ENCODE results near the gene SERPINB6.
"Not testable (repeated sequence)": the region's sequence is repeated elsewhere in the genome, so short reads cannot be mapped to it uniquely, and the experiment has no call there.

The SERPINB6 gene

DNA sequence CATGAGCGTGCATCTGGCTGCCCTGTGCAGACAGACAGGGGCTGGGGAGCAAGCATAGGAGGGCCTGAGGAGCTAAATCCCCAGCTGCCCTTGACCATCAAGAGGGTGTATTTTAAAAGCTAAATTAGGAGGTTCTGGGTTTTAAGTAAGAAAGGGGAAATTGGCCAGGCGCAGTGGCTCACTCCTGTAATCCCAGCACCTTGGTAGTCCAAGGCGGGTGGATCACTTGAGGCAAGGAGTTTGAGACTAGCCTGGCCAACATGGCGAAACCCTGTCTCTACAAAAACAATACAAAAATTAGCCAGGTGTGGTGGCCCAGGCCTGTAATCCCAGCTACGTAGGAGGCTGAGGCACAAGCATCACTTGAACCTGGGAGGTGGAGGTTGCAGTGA is 27.8 kb downstream of the SERPINB6 start:
- no peaks in the 10 kb centered on the region for H3K27me3 ChIP-seq (replicated peaks in 2 of 5; ENCODE audit: control insufficient read depth in 4 of 5, insufficient read depth in 5 of 5, low read length in 4 of 5)
- peak overlapping the region; percentile 49 to 77 for H3K27ac ChIP-seq (ENCODE audit: insufficient read depth in 1 of 2, low read depth in 1 of 2, low read length in 2 of 2, poor library complexity in 1 of 2, severe bottlenecking in 2 of 2)
- H3K9me3 ChIP-seq (ENCODE audit: control extremely low read depth in 1 of 5, control insufficient read depth in 4 of 5, insufficient read depth in 2 of 5, low read depth in 1 of 5, low read length in 4 of 5): no peaks in the 10 kb centered on the region
- no peak for DNase-seq
- WGBS (ENCODE audit: insufficient coverage): 41% methylated on average over 5 of the region's 5 CpGs
- peak overlapping the region in 4 of 7 experiments; percentile 43 to 69 (median 57) for H3K4me3 ChIP-seq (ENCODE audit: control insufficient read depth in 1 of 7, extremely low read depth in 1 of 7, insufficient read depth in 4 of 7, low read depth in 2 of 7, low read length in 6 of 7)
- peaks cover 11 to 52% (median 39%) of the 10 kb centered on the region in 4 experiments for H3K4me1 ChIP-seq (ENCODE audit: control extremely low read depth in 1 of 4, control insufficient read depth in 4 of 4, insufficient read depth in 4 of 4, low read length in 3 of 4)
- ChIA-PET POLR2A (interaction anchor here (1.0 to 1.4 kb wide), 3 partner anchors 9 to 96 kb away, joined by 3 to 4 read pairs (median 3); no protein-coding TSS in a partner anchor), CTCF (interaction anchor here (1.0 to 14.0 kb wide), 18 partner anchors 8 to 205 kb away, joined by 3 to 129 read pairs (median 4); no protein-coding TSS in a partner anchor)
- H3K36me3 ChIP-seq (ENCODE audit: control insufficient read depth in 4 of 4, insufficient read depth in 4 of 4, low read length in 3 of 4): peaks cover 0 to 20% (median 18%) of the 10 kb centered on the region in 4 experiments

DNA sequence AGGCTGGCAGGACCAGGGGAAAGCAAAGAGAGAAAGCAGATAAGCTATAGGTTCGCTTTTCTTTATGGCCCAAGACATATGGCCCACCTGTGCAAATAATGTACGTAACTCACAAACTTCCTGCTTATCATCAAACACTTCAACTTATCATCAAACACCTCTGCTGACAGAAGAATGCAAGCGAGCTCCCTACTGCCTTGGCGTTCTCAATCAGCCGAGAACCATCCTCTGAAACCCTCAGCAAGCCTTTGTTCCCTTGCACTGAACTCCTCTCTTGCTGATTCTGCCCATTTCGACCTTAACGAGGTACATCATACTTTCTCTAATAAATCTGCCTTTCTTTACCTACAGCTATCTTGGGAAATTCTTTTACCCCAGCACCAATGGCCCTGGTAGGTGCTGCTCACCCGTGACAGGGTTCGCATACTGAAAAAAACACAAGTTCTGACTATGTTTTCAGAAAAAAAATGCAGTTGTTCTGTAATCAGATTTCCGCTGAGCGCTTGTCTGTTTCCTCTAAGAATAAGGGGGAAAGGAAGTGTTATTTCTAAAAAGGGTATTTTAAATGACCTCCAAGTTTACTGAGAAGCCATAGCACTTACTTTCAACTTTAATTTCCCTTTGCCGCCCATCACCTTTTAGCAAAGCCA is 28.3 kb downstream of the SERPINB6 start:
- peak; percentile 77 to 92 (median 87) for DNase-seq
- POLR2A ChIA-PET: interaction anchor here (1.0 to 1.4 kb wide), 3 partner anchors 8 to 95 kb away, joined by 3 to 4 read pairs (median 3); no protein-coding TSS in a partner anchor
- peaks cover 11 to 52% (median 39%) of the 10 kb centered on the region in 4 experiments for H3K4me1 ChIP-seq (ENCODE audit: control extremely low read depth in 1 of 4, control insufficient read depth in 4 of 4, insufficient read depth in 4 of 4, low read length in 3 of 4)
- CTCF ChIA-PET: interaction anchor here (0.8 to 14.0 kb wide), 15 partner anchors 9 to 152 kb away, joined by 3 to 129 read pairs (median 5); no protein-coding TSS in a partner anchor
- H3K36me3 ChIP-seq (ENCODE audit: control insufficient read depth in 4 of 4, insufficient read depth in 4 of 4, low read length in 3 of 4): peaks cover 0 to 15% (median 13%) of the 10 kb centered on the region in 4 experiments
- H3K9me3 ChIP-seq (ENCODE audit: control extremely low read depth in 1 of 5, control insufficient read depth in 4 of 5, insufficient read depth in 2 of 5, low read depth in 1 of 5, low read length in 4 of 5): no peaks in the 10 kb centered on the region
- H3K4me3 ChIP-seq (ENCODE audit: control insufficient read depth in 1 of 7, extremely low read depth in 1 of 7, insufficient read depth in 4 of 7, low read depth in 2 of 7, low read length in 6 of 7): peak overlapping the region in 6 of 7 experiments; percentile 0 to 69 (median 48)
- no peaks in the 10 kb centered on the region for H3K27me3 ChIP-seq (replicated peaks in 2 of 5; ENCODE audit: control insufficient read depth in 4 of 5, insufficient read depth in 5 of 5, low read length in 4 of 5)
- WGBS (ENCODE audit: insufficient coverage): 3% methylated on average over 8 of the region's 12 CpGs
- H3K27ac ChIP-seq (ENCODE audit: insufficient read depth in 1 of 2, low read depth in 1 of 2, low read length in 2 of 2, poor library complexity in 1 of 2, severe bottlenecking in 2 of 2): peak overlapping the region; percentile 49 to 77

DNA sequence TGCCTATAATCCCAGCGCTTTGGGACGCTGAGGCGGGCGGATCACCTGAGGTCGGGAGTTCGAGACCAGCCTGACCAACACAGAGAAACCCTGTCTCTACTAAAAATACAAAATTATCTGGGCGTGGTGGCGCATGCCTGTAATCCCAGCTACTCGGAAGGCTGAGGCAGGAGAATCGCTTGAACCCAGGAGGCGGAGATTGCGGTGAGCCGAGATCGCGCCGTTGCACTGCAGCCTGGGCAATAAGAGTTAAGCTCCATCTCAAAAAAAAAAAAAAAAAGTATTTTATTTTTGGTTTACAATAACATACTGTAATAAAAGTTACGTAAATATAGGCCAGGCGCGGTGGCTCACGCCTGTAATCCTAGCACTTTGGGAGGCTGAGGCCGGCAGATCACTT is 29.3 kb downstream of the SERPINB6 start:
- WGBS (ENCODE audit: insufficient coverage): 99% methylated on average over 10 of the region's 21 CpGs
- CTCF ChIA-PET: interaction anchor here (0.6 to 14.0 kb wide), 9 partner anchors 10 to 1071 kb away, joined by 3 to 129 read pairs (median 7); no protein-coding TSS in a partner anchor
- POLR2A ChIA-PET: interaction anchor here (1.2 kb wide), 1 partner anchor 27 kb away, joined by 3 read pairs; no protein-coding TSS in a partner anchor
- H3K4me1 ChIP-seq (ENCODE audit: control extremely low read depth in 1 of 4, control insufficient read depth in 4 of 4, insufficient read depth in 4 of 4, low read length in 3 of 4): peaks cover 11 to 48% (median 40%) of the 10 kb centered on the region in 4 experiments
- H3K4me3 ChIP-seq (ENCODE audit: control insufficient read depth in 1 of 7, extremely low read depth in 1 of 7, insufficient read depth in 4 of 7, low read depth in 2 of 7, low read length in 6 of 7); DNase-seq; H3K9me3 ChIP-seq (ENCODE audit: control extremely low read depth in 1 of 5, control insufficient read depth in 4 of 5, insufficient read depth in 2 of 5, low read depth in 1 of 5, low read length in 4 of 5); H3K36me3 ChIP-seq (ENCODE audit: control insufficient read depth in 4 of 4, insufficient read depth in 4 of 4, low read length in 3 of 4); H3K27me3 ChIP-seq (replicated peaks in 2 of 5; ENCODE audit: control insufficient read depth in 4 of 5, insufficient read depth in 5 of 5, low read length in 4 of 5): not testable (repeated sequence)
- peak overlapping the region in 1 of 2 experiments; percentile 17 for H3K27ac ChIP-seq (ENCODE audit: insufficient read depth in 1 of 2, low read depth in 1 of 2, low read length in 2 of 2, poor library complexity in 1 of 2, severe bottlenecking in 2 of 2)

DNA sequence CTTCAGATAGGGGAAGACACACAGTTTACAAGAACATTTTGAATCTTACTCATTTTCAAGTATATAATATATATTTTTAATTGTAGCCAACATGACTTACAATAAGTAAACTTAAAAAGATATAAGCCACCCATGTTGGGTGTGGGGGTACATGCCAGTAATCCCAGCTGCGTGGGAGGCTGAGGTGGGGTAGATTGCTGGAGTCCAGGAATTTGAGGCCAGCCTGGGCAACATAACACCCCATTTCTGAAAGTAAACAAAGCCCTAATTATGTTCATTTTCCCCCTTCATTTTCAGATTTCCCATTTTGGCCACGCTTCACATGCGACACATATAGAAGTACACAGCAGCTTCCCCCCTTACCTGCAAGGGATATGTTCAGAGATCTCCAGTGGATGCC is 30.5 kb downstream of the SERPINB6 start:
- H3K27me3 ChIP-seq (replicated peaks in 2 of 5; ENCODE audit: control insufficient read depth in 4 of 5, insufficient read depth in 5 of 5, low read length in 4 of 5): no peaks in the 10 kb centered on the region
- no peak overlapping the region for H3K27ac ChIP-seq (ENCODE audit: insufficient read depth in 1 of 2, low read depth in 1 of 2, low read length in 2 of 2, poor library complexity in 1 of 2, severe bottlenecking in 2 of 2)
- CTCF ChIA-PET: interaction anchor here (0.9 to 14.0 kb wide), 8 partner anchors 8 to 96 kb away, joined by 3 to 129 read pairs (median 8); no protein-coding TSS in a partner anchor
- POLR2A ChIA-PET: interaction anchor here (0.6 to 1.2 kb wide), 3 partner anchors 11 to 46 kb away, joined by 3 to 4 read pairs (median 3); no protein-coding TSS in a partner anchor
- H3K4me3 ChIP-seq (ENCODE audit: control insufficient read depth in 1 of 7, extremely low read depth in 1 of 7, insufficient read depth in 4 of 7, low read depth in 2 of 7, low read length in 6 of 7): no peak overlapping the region
- H3K36me3 ChIP-seq (ENCODE audit: control insufficient read depth in 4 of 4, insufficient read depth in 4 of 4, low read length in 3 of 4): peaks cover 0 to 2% (median under 1%) of the 10 kb centered on the region in 4 experiments
- H3K4me1 ChIP-seq (ENCODE audit: control extremely low read depth in 1 of 4, control insufficient read depth in 4 of 4, insufficient read depth in 4 of 4, low read length in 3 of 4): peaks cover 11 to 48% (median 41%) of the 10 kb centered on the region in 4 experiments
- no CpG with 5 or more reads among the region's 3 CpGs for WGBS (ENCODE audit: insufficient coverage)
- H3K9me3 ChIP-seq (ENCODE audit: control extremely low read depth in 1 of 5, control insufficient read depth in 4 of 5, insufficient read depth in 2 of 5, low read depth in 1 of 5, low read length in 4 of 5): no peaks in the 10 kb centered on the region
- DNase-seq: no peak

DNA sequence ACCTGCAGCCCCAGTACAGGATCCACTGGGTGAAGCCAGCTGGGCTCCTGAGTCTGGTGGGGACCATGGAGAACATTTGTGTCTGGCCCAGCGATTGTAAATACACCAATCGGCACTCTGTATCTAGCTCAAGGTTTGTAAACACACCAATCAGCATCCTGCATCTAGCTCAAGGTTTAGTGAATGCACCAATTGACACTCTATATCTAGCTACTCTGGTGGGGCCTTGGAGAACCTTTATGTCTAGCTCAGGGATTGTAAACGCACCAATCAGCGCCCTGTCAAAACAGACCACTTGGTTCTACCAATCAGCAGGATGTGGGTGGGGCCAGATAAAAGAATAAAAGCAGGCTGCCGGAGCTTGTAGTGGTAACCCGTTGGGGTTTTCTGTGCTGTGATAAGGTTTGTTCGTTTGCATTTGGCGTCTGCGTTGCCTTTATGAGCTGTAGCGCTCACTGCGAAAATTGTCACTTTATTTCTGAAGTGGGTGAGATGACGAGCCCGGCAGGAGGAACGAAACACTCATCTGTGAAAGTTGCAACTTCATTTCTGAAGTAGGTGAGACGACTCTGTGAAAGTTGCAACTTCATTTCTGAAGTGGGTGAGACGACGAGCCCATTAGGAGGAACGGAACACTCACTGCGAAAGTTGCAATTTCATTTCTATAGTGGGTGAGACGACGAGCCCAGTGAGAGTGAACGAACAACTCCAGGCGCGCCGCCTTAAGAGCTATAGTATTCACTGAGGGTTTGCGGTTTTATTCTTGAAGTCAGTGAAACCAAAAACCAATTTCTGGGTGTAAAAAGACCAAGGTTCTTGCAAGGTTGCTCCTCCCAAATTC is 31.1 kb downstream of the SERPINB6 start:
- 76% methylated on average over 24 of the region's 26 CpGs for WGBS (ENCODE audit: insufficient coverage)
- peaks cover 11 to 48% (median 40%) of the 10 kb centered on the region in 4 experiments for H3K4me1 ChIP-seq (ENCODE audit: control extremely low read depth in 1 of 4, control insufficient read depth in 4 of 4, insufficient read depth in 4 of 4, low read length in 3 of 4)
- DNase-seq: peak in 2 of 3 donors; percentile 55 to 56
- ChIA-PET CTCF (interaction anchor here (0.9 to 14.0 kb wide), 9 partner anchors 8 to 95 kb away, joined by 3 to 129 read pairs (median 7); no protein-coding TSS in a partner anchor), POLR2A (interaction anchor here (0.6 kb wide), 1 partner anchor 46 kb away, joined by 4 read pairs; no protein-coding TSS in a partner anchor)
- H3K27me3 ChIP-seq (replicated peaks in 2 of 5; ENCODE audit: control insufficient read depth in 4 of 5, insufficient read depth in 5 of 5, low read length in 4 of 5): no peaks in the 10 kb centered on the region
- H3K4me3 ChIP-seq (ENCODE audit: control insufficient read depth in 1 of 7, extremely low read depth in 1 of 7, insufficient read depth in 4 of 7, low read depth in 2 of 7, low read length in 6 of 7): peak overlapping the region in 2 of 7 experiments; percentile 26 to 33
- H3K36me3 ChIP-seq (ENCODE audit: control insufficient read depth in 4 of 4, insufficient read depth in 4 of 4, low read length in 3 of 4): no peaks in the 10 kb centered on the region
- H3K9me3 ChIP-seq (ENCODE audit: control extremely low read depth in 1 of 5, control insufficient read depth in 4 of 5, insufficient read depth in 2 of 5, low read depth in 1 of 5, low read length in 4 of 5): no peaks in the 10 kb centered on the region
- H3K27ac ChIP-seq (ENCODE audit: insufficient read depth in 1 of 2, low read depth in 1 of 2, low read length in 2 of 2, poor library complexity in 1 of 2, severe bottlenecking in 2 of 2): no peak overlapping the region

DNA sequence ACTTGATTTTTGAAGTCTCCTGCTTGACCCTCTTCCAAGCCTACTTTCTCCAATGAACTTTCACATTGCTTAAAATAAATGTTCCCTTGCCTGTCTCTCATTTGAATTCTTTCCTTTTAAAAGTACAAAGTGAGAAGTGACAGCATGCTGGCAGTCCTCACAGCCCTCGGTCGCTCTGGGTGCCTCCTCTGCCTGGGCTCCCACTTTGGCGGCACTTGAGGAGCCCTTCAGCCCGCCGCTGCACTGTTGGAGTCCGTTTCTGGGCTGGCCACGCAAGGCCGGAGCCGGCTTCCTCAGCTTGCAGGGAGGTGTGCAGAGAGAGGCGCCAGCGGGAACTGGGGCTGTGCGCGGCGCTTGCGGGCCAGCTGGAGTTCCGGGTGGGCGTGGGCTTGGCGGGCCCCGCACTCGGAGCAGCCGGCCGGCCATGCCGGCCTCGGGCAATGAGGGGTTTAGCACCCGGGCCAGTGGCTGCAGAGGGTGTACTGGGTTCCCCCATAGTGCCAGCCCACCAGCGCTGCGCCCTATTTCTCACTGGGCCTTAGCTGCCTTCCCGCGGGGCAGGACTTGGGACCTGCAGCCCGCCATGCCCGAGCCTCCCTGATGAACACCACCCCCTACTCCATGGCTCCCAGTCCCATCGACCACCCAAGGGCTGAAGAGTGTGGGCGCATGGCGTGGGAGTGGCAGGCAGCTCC is 31.9 kb downstream of the SERPINB6 start:
- peaks cover 11 to 40% (median 33%) of the 10 kb centered on the region in 4 experiments for H3K4me1 ChIP-seq (ENCODE audit: control extremely low read depth in 1 of 4, control insufficient read depth in 4 of 4, insufficient read depth in 4 of 4, low read length in 3 of 4)
- H3K4me3 ChIP-seq (ENCODE audit: control insufficient read depth in 1 of 7, extremely low read depth in 1 of 7, insufficient read depth in 4 of 7, low read depth in 2 of 7, low read length in 6 of 7): no peak overlapping the region
- H3K27ac ChIP-seq (ENCODE audit: insufficient read depth in 1 of 2, low read depth in 1 of 2, low read length in 2 of 2, poor library complexity in 1 of 2, severe bottlenecking in 2 of 2): no peak overlapping the region
- ChIA-PET CTCF (interaction anchor here (1.1 to 14.0 kb wide), 4 partner anchors 7 to 26 kb away, joined by 3 to 129 read pairs (median 18); no protein-coding TSS in a partner anchor), POLR2A (no interaction called here)
- no peak for DNase-seq
- H3K36me3 ChIP-seq (ENCODE audit: control insufficient read depth in 4 of 4, insufficient read depth in 4 of 4, low read length in 3 of 4): no peaks in the 10 kb centered on the region
- WGBS (ENCODE audit: insufficient coverage): 96% methylated on average over 26 of the region's 34 CpGs
- no peaks in the 10 kb centered on the region for H3K9me3 ChIP-seq (ENCODE audit: control extremely low read depth in 1 of 5, control insufficient read depth in 4 of 5, insufficient read depth in 2 of 5, low read depth in 1 of 5, low read length in 4 of 5)
- H3K27me3 ChIP-seq (replicated peaks in 2 of 5; ENCODE audit: control insufficient read depth in 4 of 5, insufficient read depth in 5 of 5, low read length in 4 of 5): no peaks in the 10 kb centered on the region

All from common myeloid progenitor, CD34-positive (primary cell).